ENCODE measurements around the gene OMD. TPM values are rescaled to one million over a fixed set of nuclear protein-coding genes. Genes with fewer than 3 reads are reported as not detected.

OMD gene
- total RNA-seq: not detected
- not detected for total RNA-seq (2013)

GRCh38 chr9:92424340-92424739 is at the start of gene OMD:
OMD (minus strand) TSS chr9:92424471; CDS start chr9:92417558, 6,913 bp downstream.
- Histone ChIP-seq H3K27ac (ENCODE audit: low read length) (no peak within 1 kb of the TSS), H3K4me3 (ENCODE audit: low read length) (no peak within 1 kb of the TSS), H3K9me3 (ENCODE audit: control insufficient read depth, insufficient read depth, low read length) (no peaks in the 10 kb centered on the region), H3K4me1 (ENCODE audit: control insufficient read depth, insufficient read depth, low read length) (no peaks in the 10 kb centered on the region), H3K27me3 (ENCODE audit: control insufficient read depth, insufficient read depth, low read length) (no peaks in the 10 kb centered on the region), H3K36me3 (ENCODE audit: control insufficient read depth, insufficient read depth, low read length) (no peaks in the 10 kb centered on the region)
- Mint-ChIP-seq H3K4me1 (no peaks in the 10 kb centered on the region), H3K4me3 (no peak within 1 kb of the TSS), H3K27ac (no peak within 1 kb of the TSS), H3K9me3 (no peaks in the 10 kb centered on the region), H3K27me3 (ENCODE audit: low read depth in 2 of 2) (no peaks in the 10 kb centered on the region), H3K36me3 (no peaks in the 10 kb centered on the region)
- no peak for DNase-seq
- no peak for TF ChIP-seq CTCF (IDR thresholded peaks at IDR 0.05)
- no peak for ATAC-seq
- no CpG with 5 or more reads among the region's 1 CpG for WGBS (ENCODE audit: insufficient coverage)
- intact Hi-C loops (cut with micrococcal nuclease): no loop called here

- intact Hi-C loops (cut with micrococcal nuclease): no loop called here
- H3K27ac Mint-ChIP-seq: no peak overlapping the region
- no peak for TF ChIP-seq CTCF (IDR thresholded peaks at IDR 0.05)
- Histone ChIP-seq H3K4me1 (ENCODE audit: control insufficient read depth, insufficient read depth, low read length) (no peaks in the 10 kb centered on the region), H3K27ac (ENCODE audit: low read length) (no peak overlapping the region), H3K4me3 (ENCODE audit: low read length) (no peak overlapping the region), H3K9me3 (ENCODE audit: control insufficient read depth, insufficient read depth, low read length) (no peaks in the 10 kb centered on the region), H3K27me3 (ENCODE audit: control insufficient read depth, insufficient read depth, low read length) (no peaks in the 10 kb centered on the region), H3K36me3 (ENCODE audit: control insufficient read depth, insufficient read depth, low read length) (no peaks in the 10 kb centered on the region)
- WGBS (ENCODE audit: insufficient coverage): 100% methylated on average over 2 of the region's 2 CpGs
- no peak overlapping the region for H3K4me3 Mint-ChIP-seq
- H3K4me1 Mint-ChIP-seq: no peaks in the 10 kb centered on the region
- H3K9me3 Mint-ChIP-seq: no peaks in the 10 kb centered on the region
- no peaks in the 10 kb centered on the region for H3K36me3 Mint-ChIP-seq
- ATAC-seq (no peak), DNase-seq (no peak)
- H3K27me3 Mint-ChIP-seq (ENCODE audit: low read depth in 2 of 2): no peaks in the 10 kb centered on the region
Measured at GRCh38 chr9:92468206-92468605, 43.9 kb upstream of the OMD start.

GRCh38 chr9:92467511-92467910 is 43.2 kb upstream of the OMD start:
- Histone ChIP-seq H3K27me3 (ENCODE audit: control insufficient read depth, insufficient read depth, low read length) (no peaks in the 10 kb centered on the region), H3K4me1 (ENCODE audit: control insufficient read depth, insufficient read depth, low read length) (no peaks in the 10 kb centered on the region), H3K4me3 (ENCODE audit: low read length) (no peak overlapping the region), H3K36me3 (ENCODE audit: control insufficient read depth, insufficient read depth, low read length) (no peaks in the 10 kb centered on the region), H3K9me3 (ENCODE audit: control insufficient read depth, insufficient read depth, low read length) (no peaks in the 10 kb centered on the region), H3K27ac (ENCODE audit: low read length) (no peak overlapping the region)
- H3K9me3 Mint-ChIP-seq: no peaks in the 10 kb centered on the region
- no peaks in the 10 kb centered on the region for H3K36me3 Mint-ChIP-seq
- H3K4me3 Mint-ChIP-seq: no peak overlapping the region
- DNase-seq (no peak), ATAC-seq (no peak)
- intact Hi-C loops (cut with micrococcal nuclease): no loop called here
- H3K27me3 Mint-ChIP-seq (ENCODE audit: low read depth in 2 of 2): no peaks in the 10 kb centered on the region
- 89% methylated on average over 2 of the region's 2 CpGs for WGBS (ENCODE audit: insufficient coverage)
- H3K4me1 Mint-ChIP-seq: no peaks in the 10 kb centered on the region
- no peak overlapping the region for H3K27ac Mint-ChIP-seq
- no peak for TF ChIP-seq CTCF (IDR thresholded peaks at IDR 0.05)

- DNase-seq (no peak), ATAC-seq (no peak)
- Histone ChIP-seq H3K9me3 (ENCODE audit: control insufficient read depth, insufficient read depth, low read length) (no peaks in the 10 kb centered on the region), H3K4me1 (ENCODE audit: control insufficient read depth, insufficient read depth, low read length) (no peaks in the 10 kb centered on the region), H3K36me3 (ENCODE audit: control insufficient read depth, insufficient read depth, low read length) (no peaks in the 10 kb centered on the region), H3K27ac (ENCODE audit: low read length) (no peak overlapping the region), H3K4me3 (ENCODE audit: low read length) (no peak overlapping the region), H3K27me3 (ENCODE audit: control insufficient read depth, insufficient read depth, low read length) (no peaks in the 10 kb centered on the region)
- intact Hi-C loops (cut with micrococcal nuclease): no loop called here
- H3K36me3 Mint-ChIP-seq: no peaks in the 10 kb centered on the region
- no peak for TF ChIP-seq CTCF (IDR thresholded peaks at IDR 0.05)
- no peak overlapping the region for H3K4me3 Mint-ChIP-seq
- no peaks in the 10 kb centered on the region for H3K27me3 Mint-ChIP-seq (ENCODE audit: low read depth in 2 of 2)
- no peak overlapping the region for H3K27ac Mint-ChIP-seq
- H3K9me3 Mint-ChIP-seq: no peaks in the 10 kb centered on the region
- no peaks in the 10 kb centered on the region for H3K4me1 Mint-ChIP-seq
- WGBS (ENCODE audit: insufficient coverage): 91% methylated on average over 1 of the region's 1 CpG
Measured at GRCh38 chr9:92467041-92467440, 42.8 kb upstream of the OMD start.
